Thoracic aorta (tissue), 2 donors: Measurements from ENCODE around the gene ACOT8. TPM values are rescaled to one million over a fixed set of nuclear protein-coding genes. Genes with fewer than 3 reads are reported as not detected.

Experiments
- ATAC-seq: fragments of 150-250 bp; one replicate; pipeline ENCODE4 v1.8.0; 2017; ENCODE audit warnings: low read depth; ENCODE audit not compliant: insufficient number of reproducible peaks, low FRiP score
- DNase-seq: peaks from one replicate; pipeline ENCODE4 v3.0.0-alpha.2; 2020; ENCODE audit warnings: low spot score
- H3K27ac ChIP-seq, 2 donors: fragments of 200-600 bp; sonication (generic); 1 replicate in 1 of 2; 2 replicates in 1 of 2; pipeline ENCODE4 v1.5.1; 2016; ENCODE audit warnings: mild to moderate bottlenecking in 2 of 2, moderate library complexity in 2 of 2
- H3K27me3 ChIP-seq: fragments of 200-600 bp; sonication (generic); replicated peaks from 2 replicates; pipeline ENCODE4 v1.6.0; 2016; ENCODE audit warnings: mild to moderate bottlenecking; ENCODE audit not compliant: insufficient read depth
- H3K36me3 ChIP-seq: fragments of 200-600 bp; sonication (generic); one replicate; pipeline ENCODE4 v1.5.1; 2016
- H3K4me1 ChIP-seq, 2 donors: fragments of 200-600 bp; sonication (generic); 1 replicate in 1 of 2; 2 replicates in 1 of 2; pipeline versions ENCODE4 v1.5.1 to v1.6.0; 2016; ENCODE audit warnings: low read depth in 2 of 2, mild to moderate bottlenecking in 1 of 2; ENCODE audit not compliant: control insufficient read depth in 1 of 2
- H3K4me3 ChIP-seq: fragments of 200-600 bp; sonication (generic); 2 replicates; pipeline ENCODE4 v1.5.1; 2016; ENCODE audit warnings: mild to moderate bottlenecking
- H3K9me3 ChIP-seq: fragments of 200-600 bp; sonication (generic); 2 replicates; pipeline ENCODE4 v1.5.1; 2016
- CTCF ChIP-seq: fragments of 200-600 bp; sonication (generic); IDR thresholded peaks from one replicate; pipeline ENCODE4 v1.5.1; 2019; ENCODE audit warnings: antibody characterized with exemption
- total RNA-seq, 2 donors: library from RNA; depleted of rRNA; stranded (reverse); fragments of >200 nt; gene quantifications; one replicate each; pipeline versions ENCODE4 v1.1.0 to v1.2.3, GENCODE V29; 2016

Gene ACOT8
- total RNA-seq, 2 donors from 2014 or later = 20.5 to 45.2 TPM

DNA sequence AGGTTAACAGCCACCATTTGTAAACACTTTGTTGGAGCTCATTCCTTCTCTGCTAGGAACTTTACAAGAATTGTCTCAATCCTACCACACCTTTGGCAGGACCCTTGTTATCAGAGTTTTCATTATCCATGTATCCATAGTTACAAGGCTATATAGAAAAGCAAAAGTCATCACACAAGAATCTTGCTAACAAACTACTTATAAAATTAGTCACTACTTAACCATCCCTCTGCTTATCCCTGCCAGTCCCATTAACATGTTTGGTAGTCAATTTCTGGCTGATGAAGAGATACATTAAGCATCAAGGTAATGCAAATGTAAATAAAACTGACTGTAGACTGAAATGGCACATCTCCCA is 10.6 kb upstream of the ACOT8 start:
- H3K27ac ChIP-seq = no peak overlapping the region
- TF ChIP-seq CTCF = no peak

DNA sequence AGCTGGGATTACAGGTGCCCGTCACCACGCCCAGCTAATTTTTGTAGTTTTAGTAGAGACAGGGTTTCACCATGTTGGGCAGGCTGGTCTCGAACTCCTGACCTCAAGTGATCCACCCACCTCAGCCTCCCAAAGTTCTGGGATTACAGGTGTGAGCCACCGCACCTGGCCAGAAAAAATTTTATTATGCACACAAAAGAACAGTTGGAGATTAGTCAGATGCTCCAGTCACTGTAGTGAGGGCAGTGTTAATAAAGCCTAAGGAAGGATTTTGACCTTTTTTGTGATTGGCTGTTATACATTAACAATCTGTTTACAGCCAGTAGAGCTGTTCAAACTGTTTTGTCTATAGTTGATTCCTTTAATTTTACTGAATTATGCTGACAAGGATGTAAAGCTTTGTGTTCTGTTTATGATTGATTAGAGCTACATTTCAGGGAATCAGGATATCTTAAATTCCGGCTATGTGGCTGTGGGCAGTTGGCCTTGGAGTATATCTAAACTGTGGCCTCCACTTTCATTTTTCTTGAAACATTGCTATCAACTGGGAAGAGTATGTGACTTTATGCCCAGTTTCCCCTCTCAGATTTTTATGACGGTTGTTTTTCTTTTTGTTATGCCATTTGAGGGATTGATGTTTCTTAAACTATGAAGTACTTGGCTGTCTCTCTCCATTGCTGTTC is 10.1 kb upstream of the ACOT8 start:
- Histone ChIP-seq H3K4me1 (no peaks in the 10 kb centered on the region), H3K9me3 (no peaks in the 10 kb centered on the region), H3K36me3 (no peaks in the 10 kb centered on the region), H3K27ac (no peak overlapping the region), H3K4me3 (no peak overlapping the region), H3K27me3 (no peaks in the 10 kb centered on the region)
- no peak for TF ChIP-seq CTCF
- no peak for ATAC-seq
- DNase-seq = no peak

More for the DNA sequence above, 10.6 kb upstream of the ACOT8 start:
- Histone ChIP-seq H3K9me3 (no peaks in the 10 kb centered on the region), H3K36me3 (no peaks in the 10 kb centered on the region), H3K4me3 (no peak overlapping the region), H3K4me1 (no peaks in the 10 kb centered on the region), H3K27me3 (no peaks in the 10 kb centered on the region)
- DNase-seq (no peak), ATAC-seq (no peak)

GRCh38 chr20:45866454-45866853 is 9.3 kb upstream of the ACOT8 start:
- H3K4me1 ChIP-seq = no peaks in the 10 kb centered on the region
- ATAC-seq = no peak
- no peaks in the 10 kb centered on the region for H3K9me3 ChIP-seq
- TF ChIP-seq CTCF = no peak
- no peaks in the 10 kb centered on the region for H3K27me3 ChIP-seq
- no peak for DNase-seq
- H3K4me3 ChIP-seq = no peak overlapping the region
- H3K27ac ChIP-seq = no peak overlapping the region
- H3K36me3 ChIP-seq = no peaks in the 10 kb centered on the region

DNA sequence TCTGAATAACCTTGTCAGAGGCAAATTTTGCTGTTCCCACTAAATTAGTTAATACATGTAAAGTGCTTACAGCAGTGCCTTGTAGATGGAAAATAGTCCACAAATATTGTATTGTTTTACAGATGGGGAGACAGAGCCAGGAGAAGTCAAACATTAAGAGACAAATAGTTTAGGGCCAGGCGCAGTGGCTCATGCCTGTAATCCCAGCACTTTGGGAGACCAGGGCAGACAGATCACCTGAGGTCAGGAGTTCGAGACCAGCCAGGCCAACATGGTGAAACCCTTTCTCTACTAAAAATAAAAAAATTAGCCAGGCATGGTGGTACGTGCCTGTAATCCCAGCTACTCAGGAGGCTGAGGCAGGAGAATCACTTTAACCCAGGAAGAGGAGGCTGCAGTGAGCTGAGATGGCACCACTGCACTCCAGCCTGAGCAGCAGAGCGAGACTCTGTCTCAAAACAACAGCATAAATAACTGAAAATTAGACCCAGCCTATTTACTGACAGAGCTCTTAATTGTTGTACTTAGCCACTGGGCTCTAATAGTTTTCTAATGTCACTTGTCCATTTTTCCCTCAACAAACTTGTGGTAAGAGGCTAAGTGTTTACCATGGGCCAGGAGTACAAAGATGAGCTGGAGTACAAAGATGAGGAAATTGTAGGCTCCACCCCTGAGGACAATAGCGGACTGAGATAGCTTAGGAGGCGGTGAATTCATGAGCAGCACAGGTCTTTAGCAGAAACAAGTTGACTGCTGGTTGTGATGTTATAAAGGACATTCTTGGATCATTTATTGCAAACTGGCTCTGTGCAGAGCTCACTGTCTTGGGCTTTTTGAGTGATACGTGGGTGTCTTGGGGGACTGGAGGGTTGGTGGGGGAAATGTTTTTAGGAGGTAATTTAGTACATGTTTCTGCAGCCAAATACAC is 6.6 kb upstream of the ACOT8 start:
- ATAC-seq (no peak), DNase-seq (no peak)
- Histone ChIP-seq H3K27me3 (no peaks in the 10 kb centered on the region), H3K4me1 (no peaks in the 10 kb centered on the region), H3K4me3 (no peak overlapping the region), H3K36me3 (no peaks in the 10 kb centered on the region), H3K9me3 (no peaks in the 10 kb centered on the region), H3K27ac (no peak overlapping the region)
- TF ChIP-seq CTCF = no peak

- ATAC-seq (no peak), DNase-seq (no peak)
- peaks cover 8 to 10% of the 10 kb centered on the region in 2 donors for H3K4me1 ChIP-seq
- no peaks in the 10 kb centered on the region for H3K27me3 ChIP-seq
- H3K36me3 ChIP-seq = no peaks in the 10 kb centered on the region
- no peak overlapping the region for H3K4me3 ChIP-seq
- TF ChIP-seq CTCF = no peak
- no peaks in the 10 kb centered on the region for H3K9me3 ChIP-seq
- H3K27ac ChIP-seq = no peak overlapping the region
These were observed 4.3 kb upstream of the ACOT8 start for GRCh38 chr20:45861221-45862075.
